Measurements from ENCODE around the gene GPANK1. TPM values are rescaled to one million over a fixed set of nuclear protein-coding genes. Genes with fewer than 3 reads are reported as not detected.
A peak's percentile ranks its signal among the peaks of the same experiment; 100 is the strongest.
"Not testable (repeated sequence)": the region's sequence is repeated elsewhere in the genome, so short reads cannot be mapped to it uniquely, and the experiment has no call there.

The GPANK1 gene
- total RNA-seq (2014; rRNA removed; shearing (Covaris generic)), result 24.9 and 31.6 TPM in 2 replicates

DNA sequence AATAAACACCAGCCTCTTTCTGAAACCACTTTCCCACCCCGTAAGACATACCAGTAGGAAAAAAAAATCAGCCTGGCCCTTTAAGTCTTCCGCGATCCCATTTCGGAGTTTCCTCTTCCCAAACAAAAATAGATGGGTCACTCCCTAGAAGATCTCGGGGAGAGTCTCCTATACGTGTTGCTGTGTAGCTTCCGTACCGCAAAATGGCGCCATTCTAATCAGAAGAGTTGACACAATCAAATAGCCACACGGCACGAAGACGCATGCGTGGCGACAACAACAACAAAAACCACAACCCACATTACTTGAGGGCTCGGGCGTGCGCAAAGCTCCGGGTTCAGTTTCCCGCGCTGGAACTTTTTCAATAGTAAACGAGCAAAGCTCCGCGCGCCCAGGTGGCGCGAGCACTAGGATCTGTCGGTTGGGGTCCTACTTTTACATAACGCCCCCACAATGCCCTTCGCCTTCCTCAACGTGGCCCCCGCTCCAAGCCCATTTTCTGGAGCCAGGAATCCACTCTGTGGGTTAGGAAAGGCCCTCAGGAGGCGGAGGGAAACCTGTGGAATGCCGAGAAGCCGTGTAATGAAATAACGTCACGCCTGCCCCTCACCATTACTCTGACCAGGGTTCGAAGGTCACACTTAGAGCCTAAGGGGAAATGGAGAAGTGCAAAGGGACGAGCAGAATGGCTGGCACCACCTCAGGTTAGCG lies at the start of gene GPANK1:
TSS of gene GPANK1 (minus strand) at position 208 of the 711 bp plus-strand sequence. CDS start 519 bp downstream, outside the sequence.
- in situ Hi-C loops (cut with HindIII; ENCODE audit: low sequenced_read_pairs), result no loop called here

DNA sequence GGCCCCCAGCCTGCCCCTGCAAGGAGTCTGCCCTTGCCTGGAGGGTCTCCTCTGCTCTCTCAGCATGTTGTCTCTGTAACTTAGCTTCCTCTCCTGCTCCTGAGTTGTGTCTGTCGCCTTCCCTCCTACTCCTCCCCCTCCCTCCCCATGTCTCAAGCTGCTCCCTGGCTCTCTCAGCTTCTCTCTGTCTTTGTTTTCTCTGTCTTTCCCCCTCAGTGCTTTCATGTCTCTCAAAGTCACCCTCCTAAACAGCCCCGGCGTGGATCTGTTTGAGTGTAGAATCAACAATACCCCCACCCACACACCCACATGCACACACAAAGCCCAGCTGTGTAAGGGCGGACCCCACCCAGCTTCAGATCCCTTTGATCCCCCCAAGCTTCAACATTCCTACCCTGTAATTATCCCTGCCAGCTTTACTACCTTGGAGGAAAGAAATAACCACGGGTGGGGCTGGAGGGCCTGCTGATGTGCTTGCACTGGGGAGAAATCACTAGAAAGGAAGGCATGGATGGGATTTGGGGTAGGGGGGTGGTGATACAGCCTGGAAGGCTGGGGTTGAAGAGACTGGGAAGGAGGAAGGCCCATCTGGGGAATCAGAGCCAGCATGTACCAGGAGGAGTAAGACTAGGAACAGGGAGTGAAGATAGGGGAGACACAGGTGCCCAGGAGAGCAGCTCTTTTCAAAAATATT lies 49.3 kb upstream of the GPANK1 start:
- in situ Hi-C loops (cut with HindIII; ENCODE audit: low sequenced_read_pairs), result no loop called here
- no peak for DNase-seq (ENCODE audit: low spot score)

More for the DNA sequence above, at the start of gene GPANK1:
- peak; percentile 98 for DNase-seq (ENCODE audit: low spot score)

DNA sequence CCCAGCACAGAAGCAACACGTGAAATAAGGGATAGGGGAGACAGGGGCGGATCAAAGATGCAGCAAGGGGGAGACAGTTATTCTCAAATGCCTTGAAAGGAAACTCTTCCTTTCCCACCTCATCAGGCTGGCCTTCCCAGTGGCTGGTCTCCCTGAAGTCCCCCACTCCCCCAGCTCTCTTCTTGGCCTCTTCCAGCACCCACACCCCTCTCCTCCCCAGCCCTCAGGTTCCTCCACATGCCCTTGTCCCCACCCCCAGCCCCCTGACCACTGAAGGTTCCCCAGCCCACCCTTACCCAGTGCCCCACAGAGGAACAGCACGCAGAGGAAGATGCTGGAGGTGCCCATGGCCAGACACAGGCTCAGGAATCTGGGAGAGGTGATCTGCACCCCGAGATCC lies 48.7 kb upstream of the GPANK1 start:
- no peak for DNase-seq (ENCODE audit: low spot score)
- in situ Hi-C loops (cut with HindIII; ENCODE audit: low sequenced_read_pairs), result no loop called here

DNA sequence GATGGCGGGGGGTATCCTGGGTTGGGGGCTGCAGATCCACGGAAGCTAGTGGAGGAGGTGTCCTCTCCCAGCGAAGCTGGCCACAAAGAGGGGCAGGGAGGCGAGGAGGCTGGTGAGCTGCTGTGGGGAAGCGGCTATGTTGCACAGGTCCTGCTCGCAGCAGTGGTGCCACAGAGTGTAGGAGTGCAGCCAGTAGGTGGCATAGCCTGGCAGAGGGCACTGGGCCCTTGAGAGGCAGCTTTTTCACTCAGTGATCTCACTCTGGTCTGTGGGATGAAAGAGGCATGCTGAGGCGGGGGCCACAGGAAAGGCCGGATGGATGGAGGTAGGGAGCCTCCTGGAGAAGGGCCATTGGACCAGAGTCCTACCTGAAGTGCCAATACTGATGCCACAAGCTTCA lies 47.5 kb upstream of the GPANK1 start:
- DNase-seq (ENCODE audit: low spot score), result no peak
- in situ Hi-C loops (cut with HindIII; ENCODE audit: low sequenced_read_pairs), result no loop called here

DNA sequence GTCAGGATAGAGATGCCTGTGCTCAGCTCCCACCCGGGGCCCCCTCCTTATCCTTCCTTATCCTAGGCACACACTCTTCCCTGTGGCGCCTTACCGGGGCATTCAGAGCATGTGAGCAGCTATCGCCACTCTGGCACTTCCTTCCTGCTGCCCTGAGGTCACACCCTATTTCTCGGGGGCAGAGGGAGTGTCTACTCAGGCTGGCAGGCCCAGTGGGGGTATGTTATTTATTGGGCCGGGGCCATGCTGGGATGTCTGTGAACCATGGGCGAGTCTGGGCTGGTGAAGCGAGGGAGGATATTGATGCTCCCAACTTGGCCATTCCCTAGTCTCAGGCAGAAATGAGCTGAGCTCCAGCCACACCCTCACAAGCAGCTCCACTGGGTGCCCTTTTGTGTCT lies 46.4 kb upstream of the GPANK1 start:
- in situ Hi-C loops (cut with HindIII; ENCODE audit: low sequenced_read_pairs), result no loop called here
- no peak for DNase-seq (ENCODE audit: low spot score)

DNA sequence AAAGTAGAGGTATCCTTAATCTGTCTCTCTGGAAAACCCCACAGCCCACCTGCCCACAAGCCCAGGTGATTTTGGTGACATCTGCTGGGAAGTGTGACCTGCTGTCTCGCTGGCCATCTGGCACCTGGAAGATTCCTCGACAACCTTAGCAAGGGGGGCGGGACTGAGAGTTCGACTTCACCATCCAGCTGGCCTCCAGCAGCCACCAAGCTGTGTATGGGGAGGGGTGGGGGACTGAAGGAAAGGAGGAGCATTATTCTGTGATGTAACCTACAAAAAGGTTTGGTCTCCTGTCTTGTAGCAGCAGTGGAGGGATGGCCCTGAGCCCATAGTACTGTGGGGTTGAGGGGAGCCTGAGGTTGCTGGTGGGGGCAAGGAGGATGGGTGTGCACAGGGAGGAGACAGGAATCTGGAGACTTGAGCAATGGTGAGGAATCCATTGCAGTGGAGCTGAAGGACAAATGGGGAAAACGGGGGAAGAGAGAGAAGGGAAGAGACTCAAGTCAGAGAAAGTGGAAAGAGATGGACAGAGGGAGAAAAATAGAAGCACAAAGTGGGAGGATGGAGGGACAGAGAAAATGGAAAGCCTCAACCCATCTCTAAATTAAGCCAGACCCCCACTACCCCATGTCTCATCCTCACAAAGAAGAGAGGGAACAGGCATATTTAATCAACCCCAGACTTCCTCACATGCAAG lies 45.9 kb upstream of the GPANK1 start:
- no peak for DNase-seq (ENCODE audit: low spot score)
- in situ Hi-C loops (cut with HindIII; ENCODE audit: low sequenced_read_pairs), result no loop called here

DNA sequence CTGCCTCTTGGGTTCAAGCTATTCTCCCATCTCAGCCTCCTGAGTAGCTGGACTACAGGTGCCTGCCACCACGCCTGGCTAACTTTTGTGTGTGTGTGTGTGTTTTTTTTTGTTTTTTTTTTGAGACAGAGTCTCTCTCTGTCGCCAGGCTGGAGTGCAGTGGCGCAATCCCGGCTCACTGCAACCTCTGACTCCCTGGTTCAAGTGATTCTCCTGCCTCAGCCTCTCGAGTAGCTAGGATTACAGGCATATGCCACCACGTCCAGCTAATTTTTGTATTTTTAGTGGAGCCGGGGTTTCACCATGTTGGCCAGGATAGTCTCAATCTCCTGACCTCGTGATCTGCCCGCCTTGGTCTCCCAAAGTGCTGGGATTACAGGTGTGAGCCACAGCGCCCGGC lies 44.4 kb upstream of the GPANK1 start:
- not testable (repeated sequence) for DNase-seq (ENCODE audit: low spot score)

DNA sequence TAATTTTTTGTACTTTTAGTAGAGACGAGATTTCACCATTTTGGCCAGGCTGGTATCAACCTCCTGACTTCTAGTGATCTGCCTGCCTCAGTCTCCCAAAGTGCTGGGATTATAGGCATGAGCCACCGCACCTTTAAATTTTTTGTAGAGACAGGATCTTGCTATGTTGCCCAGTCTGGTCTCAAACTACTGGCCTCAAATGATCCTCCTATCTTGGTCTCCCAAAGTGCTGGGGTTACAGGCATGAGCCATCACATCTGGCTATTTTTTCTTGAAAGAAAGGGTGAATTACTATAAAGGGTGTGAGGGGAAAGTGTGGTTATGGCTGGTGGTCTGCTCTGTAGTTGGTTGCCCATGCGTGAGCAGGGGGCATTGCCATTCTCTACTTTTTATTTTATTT lies 43.4 kb upstream of the GPANK1 start:
- DNase-seq (ENCODE audit: low spot score), result no peak
- in situ Hi-C loops (cut with HindIII; ENCODE audit: low sequenced_read_pairs), result no loop called here

More for the DNA sequence above, 44.4 kb upstream of the GPANK1 start:
- in situ Hi-C loops (cut with HindIII; ENCODE audit: low sequenced_read_pairs), result not testable (repeated sequence)

DNA sequence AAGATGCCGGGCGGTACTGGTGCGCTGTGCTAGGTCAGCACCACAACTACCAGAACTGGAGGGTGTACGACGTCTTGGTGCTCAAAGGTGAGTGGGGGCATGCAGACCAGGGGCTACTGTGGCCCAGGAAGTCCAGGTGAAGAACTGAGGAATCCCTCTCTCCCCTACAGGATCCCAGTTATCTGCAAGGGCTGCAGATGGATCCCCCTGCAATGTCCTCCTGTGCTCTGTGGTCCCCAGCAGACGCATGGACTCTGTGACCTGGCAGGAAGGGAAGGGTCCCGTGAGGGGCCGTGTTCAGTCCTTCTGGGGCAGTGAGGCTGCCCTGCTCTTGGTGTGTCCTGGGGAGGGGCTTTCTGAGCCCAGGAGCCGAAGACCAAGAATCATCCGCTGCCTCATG lies 42.9 kb upstream of the GPANK1 start:
- in situ Hi-C loops (cut with HindIII; ENCODE audit: low sequenced_read_pairs), result no loop called here
- no peak for DNase-seq (ENCODE audit: low spot score)

DNA sequence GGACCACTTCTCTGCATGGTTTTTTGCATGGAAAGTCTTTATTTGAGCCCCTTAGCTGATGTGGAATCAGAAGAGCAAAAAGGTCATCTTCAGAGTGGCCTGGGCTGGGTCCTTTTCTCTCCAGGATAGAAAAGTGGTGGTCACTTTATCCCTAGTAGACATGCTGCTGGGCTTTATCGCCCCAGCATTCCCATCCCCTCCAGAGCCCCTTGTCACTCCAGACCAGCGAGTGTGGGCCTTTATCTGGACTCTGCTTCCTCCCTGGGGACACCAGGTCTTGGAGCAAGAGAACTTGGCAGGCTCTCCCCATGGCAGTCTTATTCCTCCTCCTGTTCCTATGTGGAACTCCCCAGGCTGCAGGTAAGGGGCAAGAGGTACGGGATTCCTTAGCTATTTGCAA lies 41.8 kb upstream of the GPANK1 start, which contains the start of gene LY6G6F:
TSS of gene LY6G6F (plus strand) at position 268 of the 400 bp plus-strand sequence. CDS start at position 309, 41 bp downstream.
- in situ Hi-C loops (cut with HindIII; ENCODE audit: low sequenced_read_pairs), result no loop called here
- no peak for DNase-seq (ENCODE audit: low spot score)

DNA sequence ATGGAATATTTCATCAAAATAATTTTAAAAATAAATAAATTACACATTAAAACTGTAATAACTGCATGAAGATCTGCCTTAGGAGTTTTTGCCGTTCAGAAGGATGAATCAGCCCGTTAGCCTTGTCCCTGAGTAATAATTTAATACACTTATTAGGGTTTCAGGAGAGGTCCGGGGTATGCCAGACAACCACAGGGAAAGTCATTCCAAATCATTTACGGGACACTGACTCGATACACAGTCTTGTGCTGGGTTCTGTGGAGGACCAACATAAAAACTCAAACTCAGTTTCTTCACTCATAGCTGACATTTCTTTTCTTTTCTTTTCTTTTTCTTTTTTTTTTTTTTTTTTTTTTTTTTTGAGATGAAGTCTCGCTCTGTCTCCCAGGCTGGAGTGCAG lies 41.1 kb upstream of the GPANK1 start:
- in situ Hi-C loops (cut with HindIII; ENCODE audit: low sequenced_read_pairs), result no loop called here

DNA sequence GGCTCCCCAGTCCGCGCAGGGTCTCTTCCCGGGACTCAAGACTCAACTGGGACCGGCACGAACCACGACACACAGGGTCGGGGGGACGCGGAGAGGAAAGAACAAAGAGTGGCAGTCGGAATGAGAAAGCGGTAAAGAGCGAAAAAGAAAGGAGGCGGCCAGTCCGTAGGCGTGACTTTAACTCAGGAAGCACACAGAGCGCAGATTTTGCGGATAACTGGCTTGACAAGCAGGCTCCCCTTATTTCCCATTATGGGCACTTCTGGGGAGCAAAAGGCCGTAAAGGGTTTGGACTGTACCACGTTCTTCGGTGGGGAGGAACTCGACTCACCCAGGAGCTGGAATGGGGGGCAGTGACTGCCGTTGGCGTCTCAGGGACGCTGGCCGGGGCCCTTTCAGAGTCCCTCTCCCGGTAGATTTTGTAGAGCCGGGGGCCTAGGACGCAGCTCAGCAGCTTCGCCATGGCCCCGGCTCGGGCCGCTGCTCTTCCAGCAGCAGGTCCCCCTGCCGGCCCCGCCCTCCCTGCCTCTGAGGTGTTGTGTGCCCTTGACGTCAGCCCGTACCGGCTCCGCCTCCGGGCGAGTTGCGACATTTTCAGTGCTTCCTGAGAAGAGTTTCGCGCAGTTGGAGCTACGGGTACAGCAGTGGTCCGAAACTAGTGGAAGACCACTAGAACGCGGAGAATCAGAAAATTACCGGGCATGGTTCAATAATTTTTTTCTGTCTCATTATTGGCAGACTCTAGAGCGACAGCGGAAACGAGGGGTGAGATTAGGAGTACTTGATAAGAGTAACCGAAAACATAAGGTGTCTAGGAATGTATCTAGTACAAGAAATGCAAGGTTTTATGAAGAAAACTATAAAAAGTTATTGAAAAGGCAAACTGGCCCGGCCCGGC lies 38.3 kb upstream of the GPANK1 start, which contains the start of gene ABHD16A:
TSS of gene ABHD16A (minus strand) at position 506 of the 898 bp plus-strand sequence. CDS start at position 463, 43 bp downstream.
- DNase-seq (ENCODE audit: low spot score), result peak; percentile 99
- in situ Hi-C loops (cut with HindIII; ENCODE audit: low sequenced_read_pairs), result no loop called here

More for the DNA sequence above, 41.1 kb upstream of the GPANK1 start:
- DNase-seq (ENCODE audit: low spot score), result no peak

DNA sequence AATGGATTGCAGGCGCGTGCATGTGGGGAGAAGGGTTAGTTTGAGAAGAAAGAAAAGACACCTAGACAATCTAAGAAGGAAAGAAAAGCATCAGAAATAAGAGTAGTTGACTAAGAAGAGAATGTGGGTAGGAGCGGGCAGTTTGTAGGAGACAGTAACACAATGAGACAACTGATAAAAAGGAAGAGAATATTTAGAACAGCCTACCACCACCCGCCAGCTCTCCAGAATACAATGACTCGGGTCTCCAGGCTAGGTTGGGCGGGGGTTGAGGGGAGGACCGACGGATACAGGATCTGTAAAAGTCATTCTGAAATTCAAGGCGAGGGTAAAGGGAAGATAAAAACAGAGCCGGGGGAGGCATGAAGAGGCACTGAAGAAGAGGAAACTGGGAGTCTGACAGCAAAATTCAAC lies 37.6 kb upstream of the GPANK1 start:
- in situ Hi-C loops (cut with HindIII; ENCODE audit: low sequenced_read_pairs), result no loop called here
- no peak for DNase-seq (ENCODE audit: low spot score)

DNA sequence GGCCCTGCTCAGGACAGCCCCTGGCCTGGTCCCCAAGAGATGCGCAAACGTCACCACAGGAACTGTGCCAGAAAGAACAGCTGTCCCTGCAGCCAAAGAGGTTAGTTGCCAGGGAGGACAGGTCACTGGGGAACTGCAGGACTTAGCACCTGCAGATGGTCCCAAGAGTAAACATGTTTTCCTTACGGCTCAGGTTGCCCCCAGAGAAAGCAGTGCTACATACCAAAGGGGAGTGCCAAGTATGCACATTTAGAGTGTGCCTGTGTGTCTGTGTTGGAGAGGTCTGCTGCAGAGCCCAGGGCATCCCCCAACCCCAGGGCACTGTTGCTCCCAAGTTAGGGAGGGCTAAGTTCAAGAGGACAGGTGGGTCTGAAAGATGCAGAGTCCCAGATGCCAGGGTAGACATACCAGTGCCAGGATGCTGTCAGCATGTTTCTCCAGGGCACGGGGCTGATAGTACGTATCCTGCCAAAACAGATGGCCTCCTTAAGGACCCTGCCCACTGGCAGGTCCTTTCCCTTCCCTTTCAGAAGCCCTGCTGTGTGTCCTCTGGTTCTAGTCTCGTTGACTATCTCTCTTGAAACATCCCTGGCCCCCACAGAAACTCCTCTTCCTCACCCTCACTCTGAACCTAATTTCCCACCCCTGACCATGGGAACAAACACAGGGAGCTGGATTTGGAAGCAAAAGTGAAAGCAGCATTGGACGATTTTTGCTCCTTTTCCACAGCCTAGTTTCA lies 37.0 kb upstream of the GPANK1 start:
- peak; percentile 19 for DNase-seq (ENCODE audit: low spot score)
- in situ Hi-C loops (cut with HindIII; ENCODE audit: low sequenced_read_pairs), result no loop called here

DNA sequence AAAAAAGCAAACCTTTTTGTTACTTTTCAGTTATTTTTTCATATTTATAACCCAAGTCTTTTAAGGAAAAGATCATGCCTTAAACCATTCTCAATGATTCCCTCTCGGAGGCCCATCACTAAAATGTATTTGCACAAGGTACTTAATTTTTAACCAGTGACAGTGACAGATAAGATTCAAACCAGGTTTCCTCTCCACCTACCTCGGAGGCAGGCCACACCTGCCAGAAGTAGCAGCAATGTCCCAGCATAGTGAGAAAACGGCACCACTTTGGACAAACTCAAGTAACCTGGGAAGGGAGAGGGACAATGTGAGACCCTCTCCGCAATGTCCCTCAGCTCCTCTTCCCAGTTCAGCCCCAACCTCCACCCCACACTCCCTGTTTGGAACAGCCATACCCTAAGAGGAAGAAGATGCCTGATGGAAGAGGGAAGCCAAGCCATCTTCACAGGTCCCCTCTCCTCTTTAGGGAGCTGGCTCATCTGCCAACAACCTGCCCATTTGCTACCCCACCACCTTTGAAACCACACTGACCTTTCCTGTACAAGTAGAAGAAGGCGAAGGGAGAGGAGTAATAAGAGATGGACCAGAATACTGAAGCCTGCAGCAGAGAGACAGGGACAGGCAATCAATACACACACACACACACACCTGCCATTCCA lies 36.1 kb upstream of the GPANK1 start:
- in situ Hi-C loops (cut with HindIII; ENCODE audit: low sequenced_read_pairs), result no loop called here

DNA sequence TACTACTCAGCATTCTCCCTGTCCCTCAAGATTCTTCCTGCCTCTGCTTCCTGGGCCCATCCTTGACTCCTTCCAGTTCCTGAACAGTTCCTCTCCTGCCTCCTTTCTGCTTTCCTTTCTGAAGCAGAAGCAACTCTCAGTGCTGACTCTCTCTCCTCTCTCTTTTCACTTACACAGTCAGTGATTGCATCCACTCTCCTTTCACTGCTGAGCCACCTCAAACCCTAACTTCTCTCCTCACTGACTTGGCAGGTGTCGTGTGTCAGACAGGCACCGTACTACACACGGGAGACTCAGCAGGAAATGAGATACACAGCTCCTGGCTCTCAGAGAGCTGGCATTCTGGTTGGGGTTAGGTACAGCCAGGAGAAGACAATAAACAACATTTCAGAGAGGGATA lies 32.8 kb upstream of the GPANK1 start:
- DNase-seq (ENCODE audit: low spot score), result no peak
- in situ Hi-C loops (cut with HindIII; ENCODE audit: low sequenced_read_pairs), result no loop called here

More for the DNA sequence above, 36.1 kb upstream of the GPANK1 start:
- no peak for DNase-seq (ENCODE audit: low spot score)

DNA sequence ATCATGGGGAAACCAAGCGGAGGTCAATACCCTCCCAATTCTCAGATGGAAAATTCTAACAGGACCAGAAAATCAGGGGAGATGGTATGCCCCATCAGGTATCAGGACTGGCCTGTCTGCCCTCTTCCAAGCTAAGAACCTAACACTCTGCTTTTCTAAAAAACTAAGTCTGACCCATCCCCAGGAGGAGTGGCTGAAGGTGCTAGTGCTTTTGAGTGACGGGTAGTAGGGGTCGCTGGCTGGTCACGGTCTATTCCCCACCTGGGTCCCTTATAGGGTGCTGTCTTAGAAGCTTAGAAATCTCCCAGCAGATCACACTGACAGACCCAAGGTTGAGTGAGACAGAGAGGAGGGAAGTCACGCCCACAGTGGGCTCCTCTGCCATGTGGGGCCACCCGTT lies 28.7 kb upstream of the GPANK1 start:
- DNase-seq (ENCODE audit: low spot score), result no peak
- in situ Hi-C loops (cut with HindIII; ENCODE audit: low sequenced_read_pairs), result no loop called here

DNA sequence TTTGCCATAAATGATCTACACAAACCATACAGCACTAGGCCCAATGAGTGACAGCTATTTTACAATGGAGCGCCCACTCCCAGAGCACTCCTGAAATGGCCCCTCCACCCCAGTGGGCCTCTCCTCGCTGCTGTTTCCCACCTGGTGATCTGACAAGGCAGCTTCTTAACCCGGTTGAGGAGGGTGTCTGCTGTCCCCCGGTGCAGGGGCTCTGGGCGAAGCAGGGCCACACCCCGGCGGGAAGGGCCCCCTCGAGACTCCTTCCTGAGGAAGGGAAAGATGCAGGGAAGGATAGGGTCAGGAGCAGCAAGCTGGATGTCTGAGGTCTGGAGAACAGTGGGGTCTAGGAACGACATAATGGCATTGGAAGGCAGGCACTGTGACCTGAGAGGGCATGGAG lies 28.1 kb upstream of the GPANK1 start:
- in situ Hi-C loops (cut with HindIII; ENCODE audit: low sequenced_read_pairs), result no loop called here
- DNase-seq (ENCODE audit: low spot score), result no peak
